Tracheal epithelial cell (primary cell): ENCODE results near the gene PRKAA2. TPM values are rescaled to one million over a fixed set of nuclear protein-coding genes. Genes with fewer than 3 reads are reported as not detected.

Experiments
- total RNA-seq: library from RNA; depleted of rRNA; stranded (reverse); fragments of >200 nt; gene quantifications from 2 replicates; pipeline ENCODE4 v1.2.1, GENCODE V29; 2014

The PRKAA2 gene
- 3.4 and 5.8 TPM in 2 replicates for total RNA-seq

GRCh38 chr1:56644919-56645676 is at the start of gene PRKAA2:
TSS of gene PRKAA2 (plus strand) at chr1:56645314. CDS start at chr1:56645388, 74 bp downstream.

Other genes starting within 250 kb of the PRKAA2 start
- gene PLPP3, start 65.8 kb upstream of the PRKAA2 start, total RNA-seq = 2.3 and 4.8 TPM in 2 replicates
- gene FYB2, start 174.1 kb downstream of the PRKAA2 start, total RNA-seq = 0.24 TPM in 1 of 2 replicates, not detected in the other
- gene C8A, start 209.5 kb downstream of the PRKAA2 start, total RNA-seq = not detected in 2 replicates